Measurements from ENCODE around the gene GHR.

GRCh38 chr5:42719034-42719433 is 295.8 kb downstream of the GHR start:
- no peak for TF ChIP-seq POLR2AphosphoS5 (IDR thresholded peaks at IDR 0.05; ENCODE audit: borderline replicate concordance, low read depth, low read length)
- TF ChIP-seq EZH2 (IDR thresholded peaks at IDR 0.05): no peak

Data from SK-N-MC (cell line).